ENCODE results near the gene MPZL1.
"Not testable (repeated sequence)": the region's sequence is repeated elsewhere in the genome, so short reads cannot be mapped to it uniquely, and the experiment has no call there.

Gene MPZL1

GRCh38 chr1:167819849-167820683, 98.3 kb downstream of the MPZL1 start:
- no peak for DNase-seq

- no peak for DNase-seq
Measured at GRCh38 chr1:167820684-167821355, 99.0 kb downstream of the MPZL1 start.

- DNase-seq = no peak
Measured at GRCh38 chr1:167821356-167821685, 99.5 kb downstream of the MPZL1 start.

GRCh38 chr1:167821969-167822685, 100.3 kb downstream of the MPZL1 start:
- DNase-seq = no peak

GRCh38 chr1:167824163-167824794, 102.5 kb downstream of the MPZL1 start:
- DNase-seq = no peak

- no peak for DNase-seq
Measured at GRCh38 chr1:167825419-167826079, 103.8 kb downstream of the MPZL1 start.

GRCh38 chr1:167826127-167826526, 104.3 kb downstream of the MPZL1 start:
- DNase-seq = no peak

GRCh38 chr1:167829868-167830267, 108.1 kb downstream of the MPZL1 start:
- no peak for DNase-seq

- DNase-seq = not testable (repeated sequence)
Measured at GRCh38 chr1:167830668-167831067, 108.9 kb downstream of the MPZL1 start.

GRCh38 chr1:167832693-167833092, 110.9 kb downstream of the MPZL1 start:
- DNase-seq = no peak

GRCh38 chr1:167833904-167834303, 112.1 kb downstream of the MPZL1 start:
- DNase-seq = no peak

- no peak for DNase-seq
Measured at GRCh38 chr1:167836197-167836596, 114.4 kb downstream of the MPZL1 start.

GRCh38 chr1:167837326-167837725, 115.5 kb downstream of the MPZL1 start:
- no peak for DNase-seq

GRCh38 chr1:167839009-167839408, 117.2 kb downstream of the MPZL1 start:
- DNase-seq = no peak

Measured in SHP77 treated with DMSO at 0.1 percent for 48 hours (cell line).